GM15510 (cell line): ENCODE data around the gene SP1.

Experiments used
- POLR2A ChIP-seq: IDR thresholded peaks from 3 replicates; pipeline ENCODE4 v1.6.1; 2011; ENCODE audit warnings: borderline replicate concordance; ENCODE audit not compliant: insufficient read length; ENCODE audit errors: extremely low read depth

Gene SP1

GRCh38 chr12:53381731-53382630 is 2.0 kb downstream of the SP1 start:
- TF ChIP-seq POLR2A = no peak

- TF ChIP-seq POLR2A = no peak
These were observed 3.3 kb downstream of the SP1 start for GRCh38 chr12:53383258-53383657.

- no peak for TF ChIP-seq POLR2A
These were observed 9.0 kb downstream of the SP1 start for GRCh38 chr12:53388932-53389331.

GRCh38 chr12:53389702-53390101 is 9.7 kb downstream of the SP1 start:
- no peak for TF ChIP-seq POLR2A

GRCh38 chr12:53391724-53392123 is 11.7 kb downstream of the SP1 start:
- TF ChIP-seq POLR2A = no peak

- TF ChIP-seq POLR2A = no peak
These were observed 19.9 kb downstream of the SP1 start for GRCh38 chr12:53399896-53400295.

- no peak for TF ChIP-seq POLR2A
These were observed 22.9 kb downstream of the SP1 start for GRCh38 chr12:53402871-53403270.

GRCh38 chr12:53410951-53411350 is 31.0 kb downstream of the SP1 start:
- no peak for TF ChIP-seq POLR2A

GRCh38 chr12:53413485-53414204 is 33.7 kb downstream of the SP1 start:
- TF ChIP-seq POLR2A = no peak

GRCh38 chr12:53414756-53415417 is 34.9 kb downstream of the SP1 start:
- TF ChIP-seq POLR2A = no peak

GRCh38 chr12:53418221-53418620 is 38.2 kb downstream of the SP1 start:
- no peak for TF ChIP-seq POLR2A

GRCh38 chr12:53419756-53420155 is 39.8 kb downstream of the SP1 start:
- no peak for TF ChIP-seq POLR2A

- no peak for TF ChIP-seq POLR2A
These were observed 43.6 kb downstream of the SP1 start, which contains the start of gene AMHR2 for GRCh38 chr12:53423597-53423996. TSS of gene AMHR2 (plus strand) at chr12:53423855. CDS start at chr12:53423935, 80 bp downstream.

GRCh38 chr12:53424626-53425514 is 44.9 kb downstream of the SP1 start:
- no peak for TF ChIP-seq POLR2A
